Hypothalamus (tissue), 51 donors: ENCODE measurements around the gene CEP19.

ENCODE experiments used
- DNase-seq, 51 donors: peaks; one replicate each; lab custom pipeline; 2025; lab: John Stamatoyannopoulos, UW

The CEP19 gene

DNA sequence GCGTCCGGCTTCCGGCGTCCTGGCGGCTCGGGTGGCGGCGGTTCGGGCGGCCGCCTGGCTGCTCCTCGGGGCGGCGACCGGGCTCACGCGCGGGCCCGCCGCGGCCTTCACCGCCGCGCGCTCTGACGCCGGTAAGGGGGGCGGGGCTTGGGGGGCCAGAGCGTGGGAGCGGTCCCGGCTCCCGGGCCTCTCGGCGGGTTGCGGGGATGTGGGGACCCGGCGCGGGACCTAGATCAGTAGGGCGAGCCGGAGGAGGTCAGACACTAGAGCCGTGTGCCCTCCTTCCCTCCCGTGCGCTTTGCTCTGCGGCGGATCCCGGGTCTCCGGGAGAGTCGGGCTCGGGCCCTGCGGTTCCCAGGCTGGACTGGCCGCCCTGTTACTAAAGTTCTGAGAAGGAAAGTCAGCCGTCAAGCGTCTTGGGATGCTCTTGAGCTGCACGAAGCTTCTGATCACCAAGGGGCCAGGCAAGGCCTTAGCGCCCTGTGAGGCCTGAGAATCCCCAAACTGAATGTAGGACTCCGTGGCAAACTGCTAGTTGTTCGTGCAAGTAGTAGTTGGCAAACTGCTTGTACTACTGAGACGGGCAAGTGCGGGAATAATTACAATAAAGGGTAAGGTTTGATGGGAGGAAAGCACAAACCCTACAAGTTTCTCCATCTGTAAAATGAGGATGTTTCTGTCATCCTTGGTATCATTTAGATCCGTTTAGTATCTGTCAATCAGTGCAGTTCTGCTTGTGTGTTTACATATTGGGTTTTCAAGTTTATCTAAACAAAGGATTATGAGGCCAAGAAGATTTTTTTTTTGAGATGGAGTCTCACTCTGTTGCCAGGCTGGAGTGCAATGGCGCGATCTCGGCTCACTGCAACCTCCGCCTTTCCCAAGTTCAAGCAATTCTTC lies 714 bp upstream of the CEP19 start:
- DNase-seq: peak in 41 of 51 donors; percentile 27 to 94 (median 70)

DNA sequence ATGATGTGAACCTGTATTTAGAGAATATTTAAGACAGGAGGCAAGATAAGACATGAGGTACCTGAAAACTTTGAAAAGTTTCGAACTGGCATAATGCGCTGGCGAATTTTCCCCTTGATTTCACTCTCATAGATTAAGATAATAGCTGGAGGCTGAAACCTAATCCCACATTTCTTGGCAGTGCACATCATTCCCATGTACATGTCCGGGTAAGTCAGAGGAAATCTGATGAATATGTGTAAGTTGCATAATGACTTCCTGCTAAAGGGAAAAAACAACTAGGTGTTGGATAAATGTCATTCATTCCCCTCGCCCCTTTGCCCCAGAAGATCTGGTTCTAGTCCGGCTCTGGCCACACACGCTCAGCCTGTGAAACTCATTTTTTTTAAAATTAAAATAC lies 3.6 kb downstream of the CEP19 start:
- no peak for DNase-seq

DNA sequence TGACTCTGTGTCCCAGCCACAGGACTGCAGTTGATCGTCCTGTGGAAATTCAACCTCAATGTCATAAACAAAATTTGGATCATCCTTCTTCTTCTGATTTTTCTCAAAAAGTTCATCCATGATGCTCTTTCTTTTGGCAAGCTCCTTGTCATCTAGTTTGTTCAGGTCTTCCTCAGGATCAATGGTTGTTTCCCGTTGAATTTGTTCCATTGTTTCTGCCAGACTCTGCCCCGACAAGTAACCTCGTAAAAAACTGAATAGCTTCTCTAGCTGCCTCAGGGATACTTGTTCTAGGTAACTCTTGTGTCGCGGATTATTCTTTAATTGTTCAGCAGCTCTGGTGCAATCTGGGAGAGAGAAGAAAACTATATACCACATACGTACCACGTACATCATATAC lies 4.5 kb downstream of the CEP19 start:
- no peak for DNase-seq

DNA sequence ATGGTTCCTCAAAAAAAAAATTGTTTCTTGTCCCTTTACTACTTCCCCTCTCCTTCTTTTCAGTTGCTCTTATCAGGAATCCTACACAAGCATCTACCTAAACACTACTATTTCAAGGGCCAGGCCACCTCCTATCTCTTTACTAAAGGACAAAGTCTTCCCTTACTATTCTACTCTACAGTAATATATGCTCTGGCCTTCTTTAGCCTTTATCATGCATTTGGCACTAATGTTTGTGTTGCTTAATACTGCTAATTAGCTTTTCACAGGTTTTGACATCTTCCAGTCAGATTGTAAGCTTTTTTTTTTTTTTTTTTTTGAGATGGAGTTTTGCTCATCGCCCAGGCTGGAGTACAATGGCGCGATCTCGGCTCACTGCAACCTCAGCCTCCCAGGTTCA lies 5.3 kb downstream of the CEP19 start:
- DNase-seq: no peak

DNA sequence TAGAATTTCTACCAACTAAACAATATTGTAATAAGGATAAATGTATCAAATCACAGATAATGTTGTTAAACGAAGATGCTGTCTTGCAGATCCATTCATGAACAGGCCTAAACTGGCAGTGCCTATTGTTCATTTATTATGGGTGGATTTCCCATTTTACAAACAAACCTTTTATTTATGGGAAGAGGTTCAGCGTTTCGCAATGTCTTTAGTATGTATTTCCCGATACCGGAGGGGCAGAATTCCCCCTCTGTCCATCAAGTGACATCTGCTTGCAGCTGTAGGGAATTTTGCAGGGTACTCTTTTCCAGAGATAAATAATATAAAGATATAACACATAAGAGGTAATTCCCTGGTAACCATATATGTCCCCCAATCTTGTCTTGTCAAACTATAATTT lies 5.7 kb downstream of the CEP19 start:
- no peak for DNase-seq

DNA sequence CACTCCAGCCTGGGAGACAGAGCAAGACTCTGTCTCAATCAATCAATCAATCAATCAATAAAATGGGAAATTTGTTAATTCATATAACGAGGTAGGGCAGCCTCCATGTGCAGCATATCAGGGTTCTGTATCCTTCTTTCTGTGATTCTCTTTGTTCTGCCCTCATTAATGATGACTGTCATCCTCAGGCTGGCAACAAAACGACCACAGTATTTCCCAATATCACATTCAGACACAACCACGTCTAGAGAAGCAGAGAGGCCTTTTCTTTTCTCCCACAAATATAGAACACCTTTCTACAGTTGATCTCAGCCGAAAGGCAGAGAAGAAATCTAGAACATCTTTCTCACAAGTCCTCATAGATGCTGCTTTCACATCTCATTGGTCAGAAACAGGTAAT lies 11.2 kb downstream of the CEP19 start:
- no peak for DNase-seq

DNA sequence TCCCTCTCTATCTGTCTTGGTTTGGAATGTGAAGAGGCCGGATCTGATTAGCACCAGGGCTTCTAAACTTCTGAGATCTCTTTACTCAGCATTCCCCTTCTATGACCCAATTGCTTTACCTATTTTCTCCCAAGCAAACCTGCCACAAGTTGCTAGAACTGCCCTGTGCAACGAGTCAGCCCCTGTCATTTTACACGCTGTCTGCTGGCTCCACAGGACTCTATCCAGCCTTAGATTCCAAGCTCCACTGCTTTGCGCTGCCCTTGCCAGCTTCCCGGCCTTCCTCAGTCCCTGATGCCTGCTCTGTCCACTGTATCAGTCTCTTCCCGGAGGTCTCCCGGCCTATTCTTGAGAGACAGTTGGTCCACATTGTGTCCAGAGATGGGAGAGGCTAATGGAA lies 12.3 kb downstream of the CEP19 start:
- no peak for DNase-seq

DNA sequence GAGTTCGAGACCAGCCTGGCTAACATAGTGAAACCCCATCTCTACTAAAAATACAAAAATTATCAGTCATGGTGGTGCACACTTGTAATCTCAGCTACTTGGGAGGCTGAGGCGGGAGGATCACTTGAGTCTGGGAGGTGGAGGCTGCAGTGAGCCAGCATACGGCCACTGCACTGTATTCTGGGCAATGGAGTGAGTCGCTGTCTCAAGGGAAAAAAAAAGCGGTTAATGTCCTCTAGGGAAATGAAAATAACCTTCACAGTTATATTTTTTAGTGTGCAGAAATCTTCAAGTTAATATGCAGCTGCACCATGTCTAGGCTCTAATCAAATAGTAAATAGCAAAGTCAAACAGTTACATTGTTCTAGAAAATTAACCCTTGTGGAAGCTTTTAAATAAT lies 14.8 kb downstream of the CEP19 start:
- DNase-seq: no peak

DNA sequence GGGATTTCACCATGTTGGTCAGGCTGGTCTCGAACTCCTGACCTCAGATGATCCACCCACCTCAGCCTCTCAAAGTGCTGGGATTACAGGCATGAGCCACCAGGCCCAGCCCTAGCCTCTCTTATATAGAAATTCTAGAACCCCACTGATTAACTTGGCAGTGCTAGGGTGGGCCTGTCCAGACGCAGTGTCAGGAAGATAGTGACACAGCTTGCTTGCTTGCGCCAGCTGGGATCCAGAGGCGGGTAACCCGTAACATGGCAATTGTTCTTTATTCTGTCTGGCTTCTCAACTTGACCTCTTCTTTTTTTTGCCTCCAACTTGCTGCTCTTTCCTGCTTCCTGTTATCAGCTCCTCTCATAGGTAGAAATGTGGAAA lies 16.2 kb downstream of the CEP19 start:
- no peak for DNase-seq

DNA sequence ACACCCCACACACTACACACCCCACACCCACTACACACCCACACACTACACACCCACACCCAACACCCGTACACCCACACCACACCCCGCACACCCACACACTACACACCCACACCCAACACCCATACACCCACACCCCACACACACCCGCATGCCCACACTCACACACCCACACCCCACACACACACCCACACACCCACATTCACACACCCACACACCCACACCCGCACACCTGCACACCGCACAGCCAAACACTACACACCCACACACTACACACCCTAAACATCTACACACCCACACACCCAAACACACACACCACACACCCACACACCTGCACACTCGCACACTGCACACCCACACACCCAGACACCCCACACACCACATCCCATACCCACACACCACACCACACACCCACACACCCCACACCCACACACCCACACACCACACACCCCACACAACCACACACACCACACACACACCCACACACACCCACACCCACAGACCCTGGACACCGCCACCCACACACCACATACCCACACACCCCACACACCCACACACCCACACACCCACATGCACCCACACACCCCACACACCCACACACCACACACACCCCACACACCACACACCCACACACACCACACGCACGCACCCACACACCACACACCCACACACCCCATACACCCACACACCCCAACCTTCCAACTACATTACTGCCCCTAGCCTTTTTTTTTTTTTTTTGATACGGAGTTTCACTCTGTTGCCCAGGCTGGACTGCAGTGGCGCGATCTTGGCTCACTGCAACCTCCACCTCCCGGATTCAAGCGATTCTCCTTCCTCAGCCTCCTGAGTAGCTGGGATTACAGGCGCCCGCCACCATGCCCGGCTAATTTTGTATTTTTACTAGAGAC lies 16.9 kb downstream of the CEP19 start:
- no peak for DNase-seq

DNA sequence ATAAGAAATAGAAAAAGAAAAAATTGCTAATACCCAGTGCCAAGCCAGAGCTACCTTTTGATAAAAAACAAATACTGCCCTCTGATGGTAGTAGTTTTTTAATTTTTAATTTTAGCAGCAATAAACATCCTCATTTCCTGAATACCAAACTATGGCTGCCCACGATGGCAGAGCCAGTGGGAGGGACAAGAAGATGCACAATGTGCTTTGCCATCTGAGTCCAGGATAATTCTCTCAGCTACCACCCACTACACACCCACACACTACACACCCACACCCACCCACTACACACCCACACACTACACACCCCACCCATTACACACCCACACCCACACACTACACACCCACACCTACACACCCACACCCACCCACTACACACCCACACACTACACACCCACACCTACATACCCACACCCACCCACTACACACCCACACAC lies 17.8 kb downstream of the CEP19 start:
- no peak for DNase-seq

DNA sequence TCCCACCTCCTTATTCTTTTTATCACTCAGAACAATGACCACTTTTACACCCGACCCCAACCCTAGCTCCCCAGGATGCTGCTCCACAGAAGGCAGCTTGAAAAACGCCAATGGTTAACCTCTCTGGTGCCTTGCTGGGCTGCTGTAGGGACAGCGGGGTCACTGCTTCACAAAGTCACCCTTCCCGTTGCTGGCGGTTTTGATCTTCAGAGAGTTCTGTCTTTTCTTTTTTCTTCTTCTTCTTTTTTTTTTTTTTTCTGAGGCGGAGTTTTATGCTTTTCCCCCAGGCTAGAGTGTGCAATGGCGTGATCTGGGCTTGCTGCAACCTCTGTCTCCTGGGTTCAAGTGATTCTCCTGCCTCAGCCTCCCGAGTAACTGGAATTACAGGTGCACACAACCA lies 20.7 kb downstream of the CEP19 start:
- DNase-seq: no peak

DNA sequence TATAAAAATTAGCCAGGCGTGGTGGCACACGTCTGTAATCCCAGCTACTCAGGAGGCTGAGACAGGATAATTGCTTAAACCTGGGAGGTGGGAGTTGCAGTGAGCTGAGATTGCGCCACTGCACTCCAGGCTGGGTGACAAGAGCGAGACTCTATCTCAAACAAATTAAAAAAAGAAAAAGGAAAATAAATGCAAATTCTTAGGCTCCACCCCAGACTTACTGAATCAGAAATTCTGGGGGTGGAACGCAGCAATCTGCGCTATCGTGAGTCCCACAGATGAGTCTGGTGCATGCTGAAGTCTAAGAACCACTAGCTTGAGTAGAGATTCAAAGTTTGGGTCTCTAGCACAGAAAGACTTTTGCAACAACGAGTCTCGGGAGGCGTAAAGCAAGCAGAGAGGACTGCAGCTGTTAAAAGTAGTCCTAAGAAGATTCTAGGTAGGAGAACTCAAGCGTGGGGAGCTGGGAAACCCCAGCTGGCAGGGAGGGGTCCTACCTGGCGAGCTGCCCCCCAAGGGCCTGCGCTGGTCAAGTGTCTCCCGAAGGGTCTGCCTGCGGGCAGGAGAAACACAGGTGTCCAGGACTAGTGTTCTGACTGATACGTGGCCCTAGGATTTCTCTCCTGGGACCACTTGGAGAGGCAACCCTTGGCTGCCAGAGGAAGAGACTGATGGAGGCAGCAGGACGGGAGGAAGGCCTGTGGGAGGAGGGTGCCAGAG lies 21.9 kb downstream of the CEP19 start:
- peak in 1 of 51 donors; percentile 21 for DNase-seq

DNA sequence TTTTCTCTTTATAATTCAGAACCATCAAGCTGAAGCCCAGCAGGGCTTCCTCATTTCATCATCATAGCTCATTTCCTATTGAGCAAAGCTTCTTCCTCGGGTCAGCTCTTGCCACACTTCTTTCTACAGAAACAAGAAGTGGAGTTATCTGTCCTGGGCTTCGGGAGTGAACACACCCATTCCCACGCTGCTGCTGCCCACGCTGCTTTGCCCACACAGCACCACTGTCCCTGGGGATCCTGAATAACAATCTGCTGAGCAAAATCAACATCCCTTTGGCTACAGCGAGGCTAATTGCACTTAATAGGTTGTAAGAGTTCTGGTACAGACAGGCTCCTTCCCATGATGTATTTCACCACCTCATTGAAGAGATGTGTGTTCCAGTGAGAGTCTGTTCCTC lies 23.7 kb downstream of the CEP19 start:
- DNase-seq: peak in 3 of 51 donors; percentile 1 to 11 (median 3)

DNA sequence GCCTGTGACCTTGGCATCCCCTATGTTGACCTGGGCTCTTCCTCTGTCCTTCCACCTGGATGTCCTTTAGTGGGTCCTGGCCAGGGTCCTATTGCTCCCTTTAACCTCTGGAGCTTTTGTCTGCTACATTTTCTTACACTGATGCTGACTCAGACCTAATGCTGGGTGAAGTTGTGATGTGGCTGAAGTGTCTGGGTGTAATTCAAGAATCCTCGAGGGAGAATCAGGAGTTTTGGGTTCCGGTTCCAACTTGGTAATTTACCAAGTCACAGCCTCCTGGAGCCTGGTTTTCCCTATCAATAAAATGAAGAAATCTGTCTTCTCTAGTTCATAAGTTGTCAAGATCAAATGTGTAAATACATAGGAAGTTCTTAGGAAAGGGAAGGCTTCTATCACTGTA lies 25.6 kb downstream of the CEP19 start:
- no peak for DNase-seq

DNA sequence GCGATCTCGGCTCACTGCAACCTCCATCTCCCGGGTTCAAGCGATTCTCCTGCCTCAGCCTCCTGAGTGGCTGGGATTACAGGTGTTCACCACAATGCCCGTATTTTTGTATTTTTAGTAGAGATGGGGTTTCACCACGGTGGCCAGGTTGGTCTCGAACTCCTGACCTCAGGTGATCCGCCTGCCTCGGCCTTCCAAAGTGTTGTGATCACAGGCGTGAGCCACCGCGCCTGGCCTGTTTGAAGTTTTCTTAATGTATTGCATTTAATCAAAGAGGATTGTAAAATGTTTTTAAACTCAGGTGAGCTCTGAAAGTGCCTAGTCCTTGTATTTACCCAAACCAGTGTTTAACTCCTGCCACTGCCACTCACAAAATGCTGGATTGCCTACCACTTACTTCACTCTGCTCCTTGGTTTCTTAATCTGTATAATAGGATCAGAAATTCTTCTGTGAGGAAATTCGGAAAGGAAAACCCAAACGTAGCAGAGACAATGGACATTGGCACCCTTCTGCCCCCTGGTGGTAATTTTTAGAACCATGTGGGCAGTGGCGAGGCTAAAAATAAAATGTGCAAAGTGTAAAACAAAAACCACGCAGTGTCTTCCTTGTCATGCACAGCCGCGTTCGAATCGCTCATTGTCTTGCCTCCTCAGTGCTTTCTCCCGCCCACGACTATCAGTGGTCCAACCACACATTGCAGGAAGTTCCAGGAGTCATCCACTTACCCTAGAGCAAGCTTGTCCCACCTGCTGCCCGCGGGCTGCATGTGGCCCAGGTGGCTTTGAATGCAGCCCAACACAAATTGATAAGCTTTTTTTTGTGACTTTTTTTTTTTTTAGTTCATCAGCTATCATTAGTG lies 27.3 kb downstream of the CEP19 start:
- peak in 41 of 51 donors; percentile 6 to 75 (median 24) for DNase-seq

DNA sequence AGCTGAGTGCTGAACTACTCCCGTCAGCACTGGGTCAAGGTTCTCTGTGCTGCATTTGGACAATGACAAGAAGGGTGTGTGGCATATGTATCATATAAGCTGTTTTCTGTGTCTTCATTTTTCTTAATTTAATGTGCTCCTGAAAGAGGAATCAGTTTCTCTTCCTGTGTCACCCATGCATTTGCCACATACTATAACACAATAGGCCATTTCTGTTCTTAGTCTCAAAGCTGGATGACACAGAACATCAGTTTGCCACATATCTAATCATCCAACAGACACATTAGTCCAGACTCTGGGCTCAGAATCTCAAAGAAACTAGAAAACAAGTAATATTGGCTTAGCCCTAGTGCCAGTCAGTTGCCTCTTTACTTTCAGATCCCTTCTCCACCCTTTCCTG lies 34.1 kb downstream of the CEP19 start:
- DNase-seq: no peak

DNA sequence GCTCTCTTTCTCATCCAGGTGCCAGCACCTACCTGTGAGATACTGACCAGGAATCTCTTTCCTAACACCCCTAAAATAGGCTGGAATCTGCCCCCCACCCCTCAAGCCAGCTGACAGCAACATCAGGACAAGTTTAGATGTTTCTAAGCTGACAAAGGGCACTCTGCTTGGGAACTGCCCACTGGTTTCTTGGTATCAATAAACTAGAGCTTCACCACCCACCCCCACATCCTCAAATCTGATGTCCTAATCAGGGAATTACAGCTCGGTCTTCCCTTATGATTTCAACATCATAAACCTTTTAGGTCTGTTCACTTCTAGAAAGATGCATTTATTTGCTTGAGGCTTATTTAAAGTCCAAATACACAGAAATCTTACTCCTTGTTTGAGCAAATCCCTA lies 34.7 kb downstream of the CEP19 start:
- DNase-seq: no peak

DNA sequence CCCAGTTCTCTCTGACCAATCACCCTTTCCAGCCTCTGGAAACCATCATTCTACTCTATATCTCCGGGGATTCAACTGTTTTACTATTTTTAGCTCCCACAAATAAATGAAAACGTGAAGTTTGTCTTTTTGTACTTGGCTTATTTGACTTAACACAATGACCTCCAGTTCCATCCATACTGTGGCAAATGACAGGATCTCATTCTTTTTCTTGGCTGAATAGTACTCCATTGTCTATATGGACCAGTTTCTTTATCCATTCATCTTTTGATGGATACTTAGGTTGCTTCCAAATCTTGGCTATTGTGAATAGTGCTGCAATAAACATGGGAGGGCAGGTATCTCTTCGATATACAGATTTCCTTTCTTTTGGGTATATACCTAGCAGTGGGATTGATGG lies 38.4 kb downstream of the CEP19 start:
- DNase-seq: no peak

DNA sequence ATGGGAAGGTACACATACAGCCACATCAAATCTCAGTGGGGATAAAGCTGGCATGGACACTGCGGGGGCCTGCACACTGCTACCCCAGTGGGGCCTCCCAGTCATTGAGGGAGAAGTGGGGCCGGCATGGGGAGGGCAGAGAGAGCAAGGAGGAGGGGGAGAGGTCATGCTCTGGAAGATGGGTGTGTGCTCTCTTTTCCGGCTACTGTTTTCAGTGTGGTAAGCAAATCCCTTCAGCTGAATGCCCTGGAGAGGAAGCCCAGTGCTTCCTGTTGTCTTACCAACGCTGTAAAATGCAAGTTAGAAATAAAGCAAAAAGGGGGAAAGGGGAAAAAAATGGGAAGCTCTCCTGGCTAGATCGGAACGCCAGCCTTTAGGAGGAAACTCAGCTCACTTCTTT lies 41.7 kb downstream of the CEP19 start:
- DNase-seq: no peak
